ENCODE results near the gene MBD3L4. TPM values are rescaled to one million over a fixed set of nuclear protein-coding genes. Genes with fewer than 3 reads are reported as not detected.
"Not testable (repeated sequence)": the region's sequence is repeated elsewhere in the genome, so short reads cannot be mapped to it uniquely, and the experiment has no call there.

MBD3L4 gene
- total RNA-seq (ENCODE audit: unreplicated experiment): not detected
- long read RNA-seq: 0 reads

DNA sequence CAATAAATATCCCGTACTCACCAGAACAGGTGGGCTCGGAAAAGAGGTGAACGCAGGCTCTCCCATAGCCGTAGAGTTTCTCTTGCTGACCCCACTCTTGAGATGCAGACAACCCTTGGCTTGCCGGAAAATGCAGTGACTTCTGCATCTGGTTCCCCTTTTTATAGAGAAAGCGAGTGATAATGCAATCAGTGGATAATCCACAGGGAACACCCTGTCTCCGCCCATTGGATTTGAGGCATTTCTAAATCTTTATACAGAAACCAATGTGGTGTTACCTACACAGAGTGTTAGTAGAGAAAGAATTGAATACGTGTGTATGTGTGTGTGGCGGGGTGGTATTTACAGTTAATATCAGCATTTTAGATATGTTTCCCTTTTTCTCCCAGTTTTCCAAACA is at the start of gene MBD3L4:
TSS of gene MBD3L4 (minus strand) at position 101 of the 400 bp plus-strand sequence. CDS start at position 66, 35 bp downstream.
- not testable (repeated sequence) for DNase-seq (ENCODE audit: low spot score); H3K4me3 Mint-ChIP-seq (ENCODE audit: unreplicated experiment); H3K4me1 Mint-ChIP-seq (ENCODE audit: unreplicated experiment); H3K27ac Mint-ChIP-seq (ENCODE audit: unreplicated experiment); H3K9me3 Mint-ChIP-seq (ENCODE audit: unreplicated experiment); H3K27me3 Mint-ChIP-seq (ENCODE audit: unreplicated experiment); H3K36me3 Mint-ChIP-seq (ENCODE audit: low read depth, unreplicated experiment)

- no peak overlapping the region for H3K27ac Mint-ChIP-seq (ENCODE audit: unreplicated experiment)
- peaks cover 10% of the 10 kb centered on the region for H3K27me3 Mint-ChIP-seq (ENCODE audit: unreplicated experiment)
- no peak for DNase-seq (ENCODE audit: low spot score)
- H3K36me3 Mint-ChIP-seq (ENCODE audit: low read depth, unreplicated experiment): peaks cover 64% of the 10 kb centered on the region
- no peak for TF ChIP-seq CTCF (IDR thresholded peaks at IDR 0.05; ENCODE audit: unreplicated experiment)
- H3K4me1 Mint-ChIP-seq (ENCODE audit: unreplicated experiment): no peaks in the 10 kb centered on the region
- H3K4me3 Mint-ChIP-seq (ENCODE audit: unreplicated experiment): peak overlapping the region; percentile 79
- peaks cover 41% of the 10 kb centered on the region for H3K9me3 Mint-ChIP-seq (ENCODE audit: unreplicated experiment)
Measured at GRCh38 chr19:7088999-7089398, 49.0 kb upstream of the MBD3L4 start.

GRCh38 chr19:7083076-7083956 is 43.3 kb upstream of the MBD3L4 start:
- H3K36me3 Mint-ChIP-seq (ENCODE audit: low read depth, unreplicated experiment): peaks cover 81% of the 10 kb centered on the region
- H3K4me3 Mint-ChIP-seq (ENCODE audit: unreplicated experiment): peak overlapping the region; percentile 87
- TF ChIP-seq CTCF (IDR thresholded peaks at IDR 0.05; ENCODE audit: unreplicated experiment): no peak
- H3K27me3 Mint-ChIP-seq (ENCODE audit: unreplicated experiment): peaks cover 5% of the 10 kb centered on the region
- peaks cover 63% of the 10 kb centered on the region for H3K9me3 Mint-ChIP-seq (ENCODE audit: unreplicated experiment)
- H3K4me1 Mint-ChIP-seq (ENCODE audit: unreplicated experiment): no peaks in the 10 kb centered on the region
- no peak for DNase-seq (ENCODE audit: low spot score)
- no peak overlapping the region for H3K27ac Mint-ChIP-seq (ENCODE audit: unreplicated experiment)

- Mint-ChIP-seq H3K36me3 (ENCODE audit: low read depth, unreplicated experiment) (peaks cover 89% of the 10 kb centered on the region), H3K27me3 (ENCODE audit: unreplicated experiment) (peaks cover 2% of the 10 kb centered on the region), H3K9me3 (ENCODE audit: unreplicated experiment) (peaks cover 51% of the 10 kb centered on the region), H3K4me3 (ENCODE audit: unreplicated experiment) (peak overlapping the region; percentile 66), H3K4me1 (ENCODE audit: unreplicated experiment) (no peaks in the 10 kb centered on the region), H3K27ac (ENCODE audit: unreplicated experiment) (no peak overlapping the region)
- no peak for DNase-seq (ENCODE audit: low spot score)
- no peak for TF ChIP-seq CTCF (IDR thresholded peaks at IDR 0.05; ENCODE audit: unreplicated experiment)
Measured at GRCh38 chr19:7078008-7078407, 38.0 kb upstream of the MBD3L4 start.

DNA sequence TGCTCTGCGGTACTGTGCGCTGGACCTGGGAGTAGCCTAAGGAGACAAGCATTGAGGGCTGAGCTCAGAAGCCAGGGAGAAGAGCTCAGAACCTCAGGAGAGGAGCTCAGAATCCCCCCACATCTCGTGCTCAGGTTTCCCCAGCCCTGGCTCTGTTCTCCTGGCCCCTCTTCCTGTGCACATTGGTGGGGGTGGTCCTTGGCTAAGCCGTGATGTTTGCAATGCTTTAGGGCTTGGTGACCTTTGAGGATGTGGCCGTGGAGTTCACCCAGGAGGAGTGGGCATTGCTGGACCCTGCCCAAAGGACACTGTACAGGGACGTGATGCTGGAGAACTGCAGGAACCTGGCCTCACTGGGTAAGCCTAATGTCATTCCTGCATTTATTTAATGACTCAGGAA is 36.2 kb upstream of the MBD3L4 start:
- no peak for DNase-seq (ENCODE audit: low spot score)
- no peaks in the 10 kb centered on the region for H3K4me1 Mint-ChIP-seq (ENCODE audit: unreplicated experiment)
- H3K27ac Mint-ChIP-seq (ENCODE audit: unreplicated experiment): no peak overlapping the region
- peaks cover 82% of the 10 kb centered on the region for H3K36me3 Mint-ChIP-seq (ENCODE audit: low read depth, unreplicated experiment)
- no peaks in the 10 kb centered on the region for H3K27me3 Mint-ChIP-seq (ENCODE audit: unreplicated experiment)
- H3K9me3 Mint-ChIP-seq (ENCODE audit: unreplicated experiment): peaks cover 42% of the 10 kb centered on the region
- H3K4me3 Mint-ChIP-seq (ENCODE audit: unreplicated experiment): peak overlapping the region; percentile 82
- TF ChIP-seq CTCF (IDR thresholded peaks at IDR 0.05; ENCODE audit: unreplicated experiment): no peak

Measured in endothelial cell (in vitro differentiated cells).